ENCODE results near the gene NCKAP5. TPM values are rescaled to one million over a fixed set of nuclear protein-coding genes. Genes with fewer than 3 reads are reported as not detected.

The NCKAP5 gene
- total RNA-seq, 1 experiment from 2014 or later = not detected

GRCh38 chr2:132824716-132825115 lies 743.5 kb downstream of the NCKAP5 start:
- no peaks in the 10 kb centered on the region for H3K27me3 ChIP-seq (ENCODE audit: insufficient read depth, low read depth)
- TF ChIP-seq, protein P1, sequence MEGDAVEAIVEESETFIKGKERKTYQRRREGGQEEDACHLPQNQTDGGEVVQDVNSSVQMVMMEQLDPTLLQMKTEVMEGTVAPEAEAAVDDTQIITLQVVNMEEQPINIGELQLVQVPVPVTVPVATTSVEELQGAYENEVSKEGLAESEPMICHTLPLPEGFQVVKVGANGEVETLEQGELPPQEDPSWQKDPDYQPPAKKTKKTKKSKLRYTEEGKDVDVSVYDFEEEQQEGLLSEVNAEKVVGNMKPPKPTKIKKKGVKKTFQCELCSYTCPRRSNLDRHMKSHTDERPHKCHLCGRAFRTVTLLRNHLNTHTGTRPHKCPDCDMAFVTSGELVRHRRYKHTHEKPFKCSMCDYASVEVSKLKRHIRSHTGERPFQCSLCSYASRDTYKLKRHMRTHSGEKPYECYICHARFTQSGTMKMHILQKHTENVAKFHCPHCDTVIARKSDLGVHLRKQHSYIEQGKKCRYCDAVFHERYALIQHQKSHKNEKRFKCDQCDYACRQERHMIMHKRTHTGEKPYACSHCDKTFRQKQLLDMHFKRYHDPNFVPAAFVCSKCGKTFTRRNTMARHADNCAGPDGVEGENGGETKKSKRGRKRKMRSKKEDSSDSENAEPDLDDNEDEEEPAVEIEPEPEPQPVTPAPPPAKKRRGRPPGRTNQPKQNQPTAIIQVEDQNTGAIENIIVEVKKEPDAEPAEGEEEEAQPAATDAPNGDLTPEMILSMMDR (conservative IDR thresholded peaks at IDR 0.05) = no peak
- TF ChIP-seq EZH2 (IDR thresholded peaks at IDR 0.05; ENCODE audit: low read depth) = no peak
- POLR2A ChIA-PET (ENCODE audit: unreplicated experiment) = no interaction called here
- H3K36me3 ChIP-seq (ENCODE audit: low read depth) = no peaks in the 10 kb centered on the region
- H4K20me1 ChIP-seq (ENCODE audit: insufficient read depth) = no peaks in the 10 kb centered on the region
- no peaks in the 10 kb centered on the region for H3F3A ChIP-seq (ENCODE audit: insufficient read depth, low read depth)
- H3K4me1 ChIP-seq (replicated peaks; ENCODE audit: insufficient read depth) = no peaks in the 10 kb centered on the region
- no peak overlapping the region for H3K4me3 ChIP-seq
- H3K27ac ChIP-seq = no peak overlapping the region
- intact Hi-C loops (cut with micrococcal nuclease; ENCODE audit: unreplicated experiment) = no loop called here
- BruUV-seq (replicated peaks) = no TSS peak
- H2AFZ ChIP-seq = no peak overlapping the region
- DNase-seq = no peak
- H3K9me2 ChIP-seq (ENCODE audit: insufficient read depth) = no peaks in the 10 kb centered on the region
- H3K9me3 ChIP-seq (ENCODE audit: insufficient read depth, low read depth) = no peaks in the 10 kb centered on the region
- H3K4me2 ChIP-seq = no peak overlapping the region
- CTCF ChIA-PET = no interaction called here
- no peaks in the 10 kb centered on the region for H3K79me2 ChIP-seq (ENCODE audit: low read depth)

GRCh38 chr2:132816234-132816633 lies 752.0 kb downstream of the NCKAP5 start:
- ChIA-PET POLR2A (ENCODE audit: unreplicated experiment) (no interaction called here), CTCF (no interaction called here)
- H3K27ac ChIP-seq = no peak overlapping the region
- no peaks in the 10 kb centered on the region for H3K9me3 ChIP-seq (ENCODE audit: insufficient read depth, low read depth)
- H3K27me3 ChIP-seq (ENCODE audit: insufficient read depth, low read depth) = no peaks in the 10 kb centered on the region
- no peaks in the 10 kb centered on the region for H3F3A ChIP-seq (ENCODE audit: insufficient read depth, low read depth)
- H3K4me3 ChIP-seq = no peak overlapping the region
- no peaks in the 10 kb centered on the region for H3K79me2 ChIP-seq (ENCODE audit: low read depth)
- H2AFZ ChIP-seq = no peak overlapping the region
- no peak for DNase-seq
- no peaks in the 10 kb centered on the region for H4K20me1 ChIP-seq (ENCODE audit: insufficient read depth)
- H3K36me3 ChIP-seq (ENCODE audit: low read depth) = no peaks in the 10 kb centered on the region
- H3K4me1 ChIP-seq (replicated peaks; ENCODE audit: insufficient read depth) = no peaks in the 10 kb centered on the region
- intact Hi-C loops (cut with micrococcal nuclease; ENCODE audit: unreplicated experiment) = no loop called here
- no TSS peak for BruUV-seq (replicated peaks)
- H3K9me2 ChIP-seq (ENCODE audit: insufficient read depth) = no peaks in the 10 kb centered on the region
- no peak overlapping the region for H3K4me2 ChIP-seq
- no peak for TF ChIP-seq EZH2 (IDR thresholded peaks at IDR 0.05; ENCODE audit: low read depth)
- TF ChIP-seq, protein P1 (conservative IDR thresholded peaks at IDR 0.05) = no peak

- no peaks in the 10 kb centered on the region for H3K79me2 ChIP-seq (ENCODE audit: low read depth)
- H3K9me2 ChIP-seq (ENCODE audit: insufficient read depth) = no peaks in the 10 kb centered on the region
- H4K20me1 ChIP-seq (ENCODE audit: insufficient read depth) = no peaks in the 10 kb centered on the region
- ChIA-PET POLR2A (ENCODE audit: unreplicated experiment) (no interaction called here), CTCF (no interaction called here)
- no TSS peak for BruUV-seq (replicated peaks)
- intact Hi-C loops (cut with micrococcal nuclease; ENCODE audit: unreplicated experiment) = no loop called here
- no peak overlapping the region for H2AFZ ChIP-seq
- no peak overlapping the region for H3K4me2 ChIP-seq
- no peaks in the 10 kb centered on the region for H3K27me3 ChIP-seq (ENCODE audit: insufficient read depth, low read depth)
- TF ChIP-seq, protein P1 (conservative IDR thresholded peaks at IDR 0.05) = no peak
- TF ChIP-seq EZH2 (IDR thresholded peaks at IDR 0.05; ENCODE audit: low read depth) = no peak
- no peaks in the 10 kb centered on the region for H3K4me1 ChIP-seq (replicated peaks; ENCODE audit: insufficient read depth)
- DNase-seq = no peak
- H3K4me3 ChIP-seq = no peak overlapping the region
- no peaks in the 10 kb centered on the region for H3F3A ChIP-seq (ENCODE audit: insufficient read depth, low read depth)
- H3K27ac ChIP-seq = no peak overlapping the region
- 0 out of 2 replicates have a peak, but pooled peaks cover 1% of the 10 kb centered on the region for H3K9me3 ChIP-seq (ENCODE audit: insufficient read depth, low read depth)
- H3K36me3 ChIP-seq (ENCODE audit: low read depth) = no peaks in the 10 kb centered on the region
These were observed 752.7 kb downstream of the NCKAP5 start for GRCh38 chr2:132815516-132815915.
